Glutamatergic neuron (in vitro differentiated cells): ENCODE data around the gene PTCD3. TPM values are rescaled to one million over a fixed set of nuclear protein-coding genes. Genes with fewer than 3 reads are reported as not detected.

Source experiments
- DNase-seq: peaks from one replicate; pipeline ENCODE4 v3.0.0; 2022
- H3K27ac Mint-ChIP-seq: one replicate; pipeline ENCODE4 v1.8.0; 2020; ENCODE audit warnings: mild to moderate bottlenecking, mixed read lengths, inconsistent platforms; ENCODE audit not compliant: unreplicated experiment
- H3K27me3 Mint-ChIP-seq: one replicate; pipeline ENCODE4 v1.8.0; 2020; ENCODE audit warnings: mild to moderate bottlenecking, moderate library complexity, mixed read lengths, inconsistent platforms; ENCODE audit not compliant: unreplicated experiment
- H3K36me3 Mint-ChIP-seq: one replicate; pipeline ENCODE4 v1.8.0; 2020; ENCODE audit warnings: mild to moderate bottlenecking, mixed read lengths, inconsistent platforms; ENCODE audit not compliant: unreplicated experiment
- H3K4me1 Mint-ChIP-seq: one replicate; pipeline ENCODE4 v1.8.0; 2020; ENCODE audit warnings: mild to moderate bottlenecking, low read depth, mixed read lengths, inconsistent platforms; ENCODE audit not compliant: unreplicated experiment
- H3K4me3 Mint-ChIP-seq: one replicate; pipeline ENCODE4 v1.8.0; 2020; ENCODE audit warnings: mild to moderate bottlenecking, mixed read lengths, inconsistent platforms; ENCODE audit not compliant: unreplicated experiment
- H3K9me3 Mint-ChIP-seq: one replicate; pipeline ENCODE4 v1.8.0; 2020; ENCODE audit warnings: mild to moderate bottlenecking, moderate library complexity, mixed read lengths, inconsistent platforms; ENCODE audit not compliant: unreplicated experiment
- CTCF ChIP-seq: fragments of 200-600 bp; sonication (generic); IDR thresholded peaks from one replicate; pipeline ENCODE4 v1.5.0; 2021; ENCODE audit not compliant: partially characterized antibody, unreplicated experiment
- total RNA-seq: library from RNA; stranded (reverse); fragmentation: NEBNext Ultra II Directional; extraction: Animal tissue kit (Norgen Biotek cat#: 25700); gene quantifications from one replicate; pipeline ENCODE4 v1.2.1, GENCODE V29; 2021; ENCODE audit not compliant: unreplicated experiment

PTCD3 gene
- total RNA-seq, 1 donor from 2014 or later, result 104 TPM

- TF ChIP-seq CTCF, result peak; percentile 71
- peaks cover 2% of the 10 kb centered on the region for H3K9me3 Mint-ChIP-seq
- H3K4me1 Mint-ChIP-seq, result peaks cover 6% of the 10 kb centered on the region
- no peak overlapping the region for H3K4me3 Mint-ChIP-seq
- DNase-seq, result peak; percentile 93
- no peaks in the 10 kb centered on the region for H3K27me3 Mint-ChIP-seq
- H3K36me3 Mint-ChIP-seq, result no peaks in the 10 kb centered on the region
- no peak overlapping the region for H3K27ac Mint-ChIP-seq
These were observed 25.8 kb upstream of the PTCD3 start for GRCh38 chr2:86079981-86080911.

DNA sequence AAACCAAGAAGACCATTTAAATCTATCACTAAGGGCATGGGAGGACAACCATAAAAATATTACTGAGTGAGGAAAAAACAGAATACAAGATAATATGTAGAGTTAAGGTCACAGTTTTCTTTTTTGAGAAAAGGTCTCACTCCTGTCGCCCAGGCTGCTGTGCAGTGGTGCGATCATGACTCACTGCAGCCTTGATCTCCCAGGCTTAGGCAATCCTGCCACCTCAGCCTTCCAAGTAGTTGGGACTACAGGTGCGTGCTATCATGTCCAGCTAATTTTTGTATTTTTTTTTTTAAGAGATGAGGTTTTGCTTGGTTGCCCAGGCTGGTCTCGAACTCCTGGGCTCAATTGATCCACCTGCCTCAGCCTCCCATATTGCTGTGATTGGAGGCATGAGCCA is 24.3 kb upstream of the PTCD3 start:
- no peaks in the 10 kb centered on the region for H3K27me3 Mint-ChIP-seq
- no peaks in the 10 kb centered on the region for H3K36me3 Mint-ChIP-seq

GRCh38 chr2:86082756-86083155 is 23.3 kb upstream of the PTCD3 start:
- Mint-ChIP-seq H3K4me1 (peaks cover 6% of the 10 kb centered on the region), H3K27me3 (no peaks in the 10 kb centered on the region), H3K9me3 (peaks cover 2% of the 10 kb centered on the region), H3K4me3 (no peak overlapping the region), H3K27ac (no peak overlapping the region), H3K36me3 (no peaks in the 10 kb centered on the region)
- DNase-seq, result no peak
- no peak for TF ChIP-seq CTCF

More for the DNA sequence above, 24.3 kb upstream of the PTCD3 start:
- no peak for DNase-seq
- peaks cover 6% of the 10 kb centered on the region for H3K4me1 Mint-ChIP-seq
- TF ChIP-seq CTCF, result no peak
- H3K9me3 Mint-ChIP-seq, result peaks cover 2% of the 10 kb centered on the region
- no peak overlapping the region for H3K27ac Mint-ChIP-seq
- H3K4me3 Mint-ChIP-seq, result no peak overlapping the region

DNA sequence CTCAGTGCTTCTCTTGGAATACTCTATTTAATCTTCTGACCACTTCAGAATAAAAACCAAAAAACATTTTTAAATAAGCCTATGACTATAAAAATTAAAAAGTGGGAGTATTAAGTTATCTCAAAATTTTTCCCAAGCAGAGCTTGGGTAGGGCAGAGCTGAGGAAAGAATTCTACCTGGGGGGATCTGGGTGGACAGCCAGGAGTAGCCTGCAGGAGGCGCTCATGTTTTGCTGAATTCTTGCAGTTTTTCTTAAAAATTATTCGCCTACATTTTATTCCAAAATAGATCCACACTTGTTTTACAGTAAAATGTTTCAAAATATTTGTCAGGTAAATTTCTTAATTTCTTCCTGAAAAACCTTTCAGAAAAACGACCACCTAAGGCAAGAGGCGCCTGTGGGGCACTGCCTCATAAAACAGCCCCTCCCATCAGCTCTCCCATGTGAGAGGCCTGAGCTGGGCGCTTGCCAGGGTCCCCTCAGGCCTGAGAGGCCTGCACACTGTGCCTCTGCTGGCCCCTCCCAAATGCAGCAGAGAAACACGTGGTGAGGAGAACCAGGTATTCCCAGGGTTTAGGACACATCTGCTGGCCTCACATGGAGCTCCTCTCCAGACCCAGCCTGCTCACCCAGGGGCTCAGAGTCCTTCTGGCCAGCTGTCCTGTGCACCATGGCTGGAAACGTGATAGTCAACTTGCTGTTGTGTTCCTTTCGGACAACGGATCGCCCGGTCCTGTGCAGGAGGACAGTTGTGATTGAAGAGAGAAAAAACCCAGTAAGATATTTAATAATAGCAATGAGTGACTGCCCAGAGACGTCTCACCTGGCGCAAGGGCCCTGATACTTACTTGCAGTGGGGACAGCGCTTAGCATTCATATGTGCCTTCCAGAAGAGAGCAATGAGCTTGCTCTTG is 17.8 kb upstream of the PTCD3 start:
- H3K27me3 Mint-ChIP-seq, result peaks cover 2% of the 10 kb centered on the region
- peaks cover 5% of the 10 kb centered on the region for H3K4me1 Mint-ChIP-seq
- H3K27ac Mint-ChIP-seq, result no peak overlapping the region
- no peaks in the 10 kb centered on the region for H3K36me3 Mint-ChIP-seq
- no peaks in the 10 kb centered on the region for H3K9me3 Mint-ChIP-seq
- no peak for DNase-seq
- no peak overlapping the region for H3K4me3 Mint-ChIP-seq
- TF ChIP-seq CTCF, result peak; percentile 66

DNA sequence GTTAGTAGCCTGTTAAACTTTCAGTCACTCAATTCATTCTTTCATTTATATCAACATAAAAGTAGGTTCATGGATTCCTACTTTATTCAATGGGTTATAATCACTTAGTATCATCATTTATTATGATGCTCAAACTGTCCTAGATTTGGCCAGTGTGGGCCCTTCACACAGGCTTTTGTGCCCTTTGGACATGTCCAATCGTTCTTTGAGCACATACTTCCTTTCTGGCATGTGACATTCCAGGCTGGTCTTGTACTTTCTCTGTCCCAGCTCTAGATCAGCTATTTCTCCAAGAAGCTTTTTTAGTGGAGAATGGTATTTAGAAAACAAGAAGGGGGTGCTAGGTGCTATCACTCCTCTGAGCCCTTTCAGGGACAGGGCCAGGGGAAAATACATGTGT is 11.8 kb upstream of the PTCD3 start:
- Mint-ChIP-seq H3K4me3 (no peak overlapping the region), H3K9me3 (no peaks in the 10 kb centered on the region), H3K27me3 (peaks cover 2% of the 10 kb centered on the region), H3K36me3 (no peaks in the 10 kb centered on the region), H3K27ac (no peak overlapping the region), H3K4me1 (peaks cover 2% of the 10 kb centered on the region)
- no peak for TF ChIP-seq CTCF
- DNase-seq, result no peak
